GM19455 (cell line): ENCODE measurements around the gene SRRT.
"Not testable (repeated sequence)": the region's sequence is repeated elsewhere in the genome, so short reads cannot be mapped to it uniquely, and the experiment has no call there.

Experiments used
- ATAC-seq: cut with Tn5 transposase; IDR thresholded peaks from one replicate; pipeline ENCODE4 v1.9.1; 2021; ENCODE audit not compliant: unreplicated experiment

SRRT gene

DNA sequence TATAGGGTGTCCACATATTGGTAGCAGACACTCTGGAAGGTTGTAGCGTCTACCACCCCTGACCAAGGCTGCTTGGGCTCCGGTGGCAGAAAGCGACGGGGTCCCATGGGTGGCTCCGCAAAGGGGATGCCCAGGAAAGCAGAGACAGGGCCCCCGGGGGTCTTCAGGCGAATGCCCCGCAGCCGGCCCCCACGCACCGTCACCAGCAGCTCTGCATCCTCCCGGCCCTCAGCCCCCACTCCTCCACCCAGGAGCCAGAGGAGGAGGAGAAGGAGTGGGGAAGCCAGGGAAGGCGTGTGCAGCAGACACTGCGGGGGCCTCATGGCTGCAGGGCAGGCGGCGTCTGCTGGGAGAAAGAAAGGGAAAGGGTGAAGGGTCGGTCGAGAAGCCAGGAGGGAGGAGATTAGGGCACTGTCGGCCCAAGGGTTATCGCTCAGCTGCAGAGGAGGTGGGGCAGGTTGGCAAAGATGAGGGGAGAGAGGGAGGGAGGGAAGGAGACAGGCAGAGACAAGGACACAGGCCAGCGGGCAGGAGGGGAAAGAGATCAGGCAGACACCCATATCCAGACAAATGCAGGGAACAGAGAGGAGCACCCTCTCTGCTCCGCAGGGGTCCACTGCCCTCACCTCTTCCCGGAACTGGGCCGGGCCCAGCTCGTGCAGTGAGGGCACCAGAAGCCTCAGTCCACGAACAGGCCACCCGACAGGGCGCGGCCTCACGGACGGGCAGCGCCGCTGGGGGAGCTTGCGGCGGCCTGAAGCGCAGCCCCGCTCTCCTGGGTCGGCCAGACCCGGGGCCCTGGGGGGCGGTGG lies 19.2 kb downstream of the SRRT start:
- no peak for ATAC-seq

- no peak for ATAC-seq
These were observed 20.2 kb downstream of the SRRT start for GRCh38 chr7:100894860-100895700.

- no peak for ATAC-seq
These were observed 20.7 kb downstream of the SRRT start, which contains the start of gene ACHE for GRCh38 chr7:100895701-100895955. Gene ACHE, minus strand, starts transcription at chr7:100895888. Its CDS starts 1,656 bp downstream, at chr7:100894232.

- no peak for ATAC-seq
These were observed 21.2 kb downstream of the SRRT start for GRCh38 chr7:100895956-100896731.

DNA sequence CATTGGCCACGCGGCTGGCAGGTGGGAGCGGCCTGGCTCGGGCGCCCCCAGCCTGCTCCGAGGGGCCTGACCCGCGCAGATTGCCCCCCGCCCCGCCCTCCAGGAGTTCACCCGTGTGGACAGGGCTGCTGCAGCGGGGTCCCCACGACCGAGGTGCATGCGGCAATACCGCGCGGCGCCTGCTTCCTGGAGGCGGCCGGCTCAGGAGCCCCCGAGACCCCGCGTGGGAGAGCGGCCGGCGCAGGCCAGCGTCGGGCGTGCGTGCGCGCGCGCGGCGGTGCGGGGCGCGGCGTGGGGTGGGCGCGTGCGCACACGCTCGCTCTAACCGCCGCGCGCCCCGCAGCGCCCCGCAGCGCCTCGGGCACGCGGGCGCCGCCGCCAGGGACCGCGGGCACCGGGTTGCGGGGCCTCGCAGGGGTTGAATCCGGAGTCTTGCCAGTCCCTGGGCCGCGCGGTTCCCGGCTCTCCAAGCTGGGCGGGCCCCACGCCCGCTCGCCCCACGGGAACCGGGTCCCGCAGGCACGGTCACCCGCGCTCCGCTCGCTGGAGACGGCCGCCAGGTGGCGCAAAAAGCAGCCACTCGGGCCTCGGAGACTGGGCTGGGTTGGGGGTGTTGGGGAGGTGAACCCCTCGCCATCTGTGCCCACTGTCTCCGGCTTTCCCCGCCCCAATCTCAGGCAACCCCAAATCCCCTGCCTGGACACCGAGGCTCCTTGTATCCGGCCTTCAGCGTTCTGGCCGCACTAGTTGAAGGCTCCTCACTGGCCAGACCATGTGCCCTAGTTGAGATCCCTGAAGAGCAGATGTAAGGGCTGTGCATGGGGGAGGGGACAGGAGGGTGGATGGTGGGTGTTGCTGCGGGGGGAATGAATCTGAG lies 22.1 kb downstream of the SRRT start:
- ATAC-seq = no peak

GRCh38 chr7:100897772-100898454 lies 23.0 kb downstream of the SRRT start:
- ATAC-seq = no peak

- ATAC-seq = no peak
These were observed 24.5 kb downstream of the SRRT start for GRCh38 chr7:100899432-100899831.

- no peak for ATAC-seq
These were observed 26.1 kb downstream of the SRRT start for GRCh38 chr7:100900978-100901377.

- ATAC-seq = no peak
These were observed 27.0 kb downstream of the SRRT start for GRCh38 chr7:100901921-100902332.

DNA sequence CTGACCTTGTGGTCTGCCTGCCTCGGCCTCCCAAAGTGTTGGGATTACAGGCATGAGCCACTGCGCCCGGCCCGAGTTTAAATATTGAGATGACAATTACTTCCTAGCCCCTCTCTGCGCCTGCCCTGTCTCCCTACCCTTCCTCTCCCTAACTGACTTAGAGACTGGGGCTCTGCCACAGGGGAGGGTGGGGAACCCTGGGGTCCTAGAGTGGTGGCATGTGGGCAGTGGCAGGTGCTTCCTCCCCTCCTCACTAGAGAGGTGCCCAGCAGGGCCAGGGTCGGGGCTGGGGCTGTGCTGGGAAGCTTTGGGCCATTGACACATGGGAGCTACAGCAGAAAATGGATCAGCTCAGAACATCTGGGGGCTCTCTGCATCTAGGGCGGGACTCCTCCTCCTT lies 27.7 kb downstream of the SRRT start:
- ATAC-seq = no peak

DNA sequence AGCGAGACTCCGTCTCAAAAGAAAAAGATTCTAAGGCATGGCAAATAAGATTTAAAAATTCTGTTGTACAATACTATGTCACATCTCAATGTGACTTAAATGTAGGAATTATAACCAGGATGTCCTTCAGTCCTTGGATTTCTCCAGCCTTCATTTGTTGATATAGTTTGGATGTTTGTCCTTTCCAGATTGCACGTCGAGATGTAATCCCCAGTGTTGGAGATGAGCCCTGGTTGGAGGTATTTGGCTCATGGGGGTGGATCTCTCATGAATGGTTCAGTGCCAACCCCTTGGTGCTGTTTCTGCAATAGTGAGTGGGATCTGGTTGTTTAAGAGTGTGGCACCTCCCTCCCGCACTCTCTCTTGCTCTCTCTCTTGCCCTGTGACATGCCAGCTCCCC lies 33.6 kb downstream of the SRRT start:
- ATAC-seq = no peak

- not testable (repeated sequence) for ATAC-seq
These were observed 35.5 kb downstream of the SRRT start for GRCh38 chr7:100910443-100910842.

DNA sequence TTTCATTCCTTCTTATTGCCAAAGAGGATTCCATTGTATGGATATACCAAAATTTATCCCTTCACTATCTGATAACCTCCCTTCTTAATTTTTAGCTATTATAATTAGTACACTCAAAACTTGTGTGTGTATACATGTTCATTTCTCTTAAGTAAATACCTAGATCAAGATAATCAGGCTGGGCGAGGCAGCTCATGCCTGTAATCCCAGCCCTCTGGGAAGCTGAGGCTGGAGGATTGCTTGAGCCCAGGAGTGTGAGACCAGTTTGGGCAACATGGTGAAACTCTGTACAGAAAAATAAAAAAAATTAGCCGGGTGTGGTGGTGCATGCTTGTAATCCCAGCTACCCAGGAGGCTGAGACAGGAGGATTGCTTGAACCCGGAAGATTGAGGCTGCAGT lies 36.6 kb downstream of the SRRT start:
- ATAC-seq = no peak

- no peak for ATAC-seq
These were observed 39.4 kb downstream of the SRRT start for GRCh38 chr7:100914208-100914878.

DNA sequence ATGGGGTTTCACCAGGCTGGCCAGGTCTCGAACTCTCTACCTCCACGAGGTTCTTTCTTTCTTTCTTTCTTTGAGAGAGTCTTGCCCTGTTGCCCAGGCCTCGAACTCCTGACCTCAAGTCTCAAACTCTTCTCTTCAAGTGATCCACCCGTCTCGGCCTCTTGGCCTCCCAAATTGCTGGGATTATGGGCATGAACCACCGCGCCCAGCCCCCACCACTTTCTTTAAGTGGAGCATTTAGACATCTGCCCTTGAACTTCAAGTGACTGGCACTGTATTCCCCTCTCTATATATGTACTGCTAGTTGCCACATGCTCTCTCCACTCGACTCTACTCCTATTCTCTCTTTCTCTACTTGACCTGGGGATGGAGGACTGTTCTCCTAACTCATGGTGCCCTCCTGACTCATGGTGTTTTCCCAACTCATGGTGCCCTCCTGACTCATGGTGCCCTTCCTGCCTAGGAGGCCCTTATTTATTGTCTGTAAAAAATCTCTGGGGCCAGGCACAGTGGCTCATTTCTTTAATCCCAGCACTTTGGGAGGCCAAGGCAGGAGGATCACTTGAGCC lies 40.1 kb downstream of the SRRT start:
- no peak for ATAC-seq

GRCh38 chr7:100919335-100919734 lies 44.4 kb downstream of the SRRT start:
- ATAC-seq = not testable (repeated sequence)

DNA sequence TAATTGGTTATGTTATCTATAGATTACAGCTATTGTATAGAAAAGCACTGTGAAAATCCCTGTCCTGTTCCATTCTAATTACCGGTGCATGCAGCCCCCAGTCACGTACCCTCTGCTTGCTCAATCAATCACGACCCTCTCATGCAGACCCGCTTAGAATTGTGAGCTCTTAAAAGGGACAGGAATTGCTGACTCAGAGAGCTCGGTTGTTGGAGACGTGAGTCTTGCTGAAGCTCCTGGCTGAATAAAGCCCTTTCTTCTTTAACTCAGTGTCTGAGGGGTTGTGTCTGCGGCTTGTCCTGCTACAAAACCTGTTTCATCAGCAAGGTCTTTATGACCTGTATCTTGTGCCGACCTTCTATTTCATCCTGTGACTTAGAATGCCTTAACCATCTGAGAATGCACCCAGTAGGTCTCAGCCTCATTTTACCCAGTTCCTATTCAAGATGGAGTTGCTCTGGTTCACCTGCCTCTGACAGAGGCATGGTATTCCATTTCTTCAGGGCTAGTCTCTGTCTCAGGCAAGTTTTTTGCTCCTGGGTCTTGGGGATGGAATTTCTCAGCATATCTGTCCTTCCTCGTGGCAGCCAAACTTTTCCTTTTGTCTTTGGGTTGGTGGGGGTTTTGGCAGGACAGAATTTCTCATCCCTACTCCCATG lies 45.0 kb downstream of the SRRT start:
- ATAC-seq = not testable (repeated sequence)

DNA sequence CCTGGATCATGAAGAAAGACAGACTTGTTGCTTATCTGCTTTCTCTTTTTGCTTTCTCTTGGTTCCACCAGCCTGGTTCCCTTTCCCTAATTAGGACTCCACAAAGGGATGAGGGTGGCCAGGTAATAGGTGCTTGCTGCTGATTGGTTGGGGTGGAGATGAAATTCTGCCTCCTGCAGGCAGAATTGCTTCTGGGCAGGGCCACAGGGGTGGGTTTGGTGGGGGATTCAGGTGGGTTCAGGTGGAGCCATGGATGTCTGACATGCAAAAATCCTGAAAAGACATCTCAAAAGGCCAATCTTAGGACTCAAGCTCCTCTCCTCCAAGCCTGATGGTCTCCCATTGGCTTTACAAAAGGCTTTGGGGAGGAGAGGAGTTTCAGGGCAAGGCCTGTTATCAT lies 46.1 kb downstream of the SRRT start:
- ATAC-seq = no peak

- ATAC-seq = not testable (repeated sequence)
These were observed 48.7 kb downstream of the SRRT start for GRCh38 chr7:100923616-100924015.
